GM23338 (cell line): ENCODE data around the gene FMN1. TPM values are rescaled to one million over a fixed set of nuclear protein-coding genes. Genes with fewer than 3 reads are reported as not detected.

Source experiments
- ATAC-seq: fragments of 200-7000 bp; cut with Tn5 transposase; 3 replicates; pipeline ENCODE4 v1.9.1; 2020
- DNase-seq: peaks from one replicate; pipeline ENCODE4 v3.0.0-alpha.2; 2015; ENCODE audit warnings: low spot score
- H2AFZ ChIP-seq: fragments of 200-600 bp; sonication (generic); 2 replicates; pipeline ENCODE4 v1.8.0; 2016; ENCODE audit warnings: antibody characterized with exemption, mild to moderate bottlenecking, moderate library complexity
- H3F3A ChIP-seq: fragments of 200-600 bp; sonication (generic); replicated peaks from 2 replicates; pipeline ENCODE4 v1.8.0; 2017; ENCODE audit warnings: antibody characterized with exemption, mixed run types, low read depth
- H3K27ac ChIP-seq: fragments of 200-600 bp; sonication (generic); 2 replicates; pipeline ENCODE4 v1.6.1; 2016; ENCODE audit warnings: low read depth
- H3K27me3 ChIP-seq: fragments of 200-600 bp; sonication (generic); 2 replicates; pipeline ENCODE4 v1.8.0; 2016; ENCODE audit warnings: mild to moderate bottlenecking, mixed run types, moderate library complexity; ENCODE audit not compliant: insufficient read depth
- H3K36me3 ChIP-seq: fragments of 200-600 bp; sonication (generic); 2 replicates; pipeline ENCODE4 v1.8.0; 2016; ENCODE audit warnings: mild to moderate bottlenecking; ENCODE audit not compliant: insufficient read depth
- H3K4me1 ChIP-seq: fragments of 200-600 bp; sonication (generic); 2 replicates; pipeline ENCODE4 v1.8.0; 2016; ENCODE audit warnings: mild to moderate bottlenecking, moderate library complexity; ENCODE audit not compliant: insufficient read depth
- H3K4me2 ChIP-seq: fragments of 200-600 bp; sonication (generic); 2 replicates; pipeline ENCODE4 v1.7.1; 2017; ENCODE audit warnings: mixed run types
- H3K4me3 ChIP-seq: fragments of 200-600 bp; sonication (generic); 2 replicates; pipeline ENCODE4 v1.6.1; 2016; ENCODE audit warnings: mixed run types
- H3K79me2 ChIP-seq: fragments of 200-600 bp; sonication (generic); replicated peaks from 2 replicates; pipeline ENCODE4 v1.8.0; 2017; ENCODE audit warnings: mild to moderate bottlenecking; ENCODE audit not compliant: insufficient read depth
- H3K9me2 ChIP-seq: fragments of 200-600 bp; sonication (generic); 2 replicates; pipeline ENCODE4 v1.8.0; 2017; ENCODE audit not compliant: insufficient read depth
- H4K20me1 ChIP-seq: fragments of 200-600 bp; sonication (generic); replicated peaks from 2 replicates; pipeline ENCODE4 v1.8.0; 2017; ENCODE audit warnings: mild to moderate bottlenecking; ENCODE audit not compliant: insufficient read depth
- H3K27ac Mint-ChIP-seq: 2 replicates; pipeline ENCODE4 v1.8.0; 2020; ENCODE audit warnings: inconsistent platforms, mild to moderate bottlenecking, moderate library complexity, mixed read lengths
- H3K27me3 Mint-ChIP-seq: 3 replicates; pipeline ENCODE4 v1.8.0; 2022; ENCODE audit warnings: low read depth, mild to moderate bottlenecking, moderate library complexity, mixed read lengths, inconsistent platforms; ENCODE audit not compliant: insufficient read depth, poor library complexity
- H3K36me3 Mint-ChIP-seq: 3 replicates; pipeline ENCODE4 v1.8.0; 2021; ENCODE audit warnings: low read depth, mild to moderate bottlenecking, inconsistent platforms, moderate library complexity, mixed read lengths
- H3K4me1 Mint-ChIP-seq: 3 replicates; pipeline ENCODE4 v1.8.0; 2020; ENCODE audit warnings: mild to moderate bottlenecking, inconsistent platforms, mixed read lengths
- H3K4me3 Mint-ChIP-seq: 3 replicates; pipeline ENCODE4 v1.8.0; 2021; ENCODE audit warnings: moderate library complexity, mild to moderate bottlenecking, inconsistent platforms, mixed read lengths
- H3K9me3 Mint-ChIP-seq: 3 replicates; pipeline ENCODE4 v1.8.0; 2020; ENCODE audit warnings: moderate library complexity, mild to moderate bottlenecking, inconsistent platforms, mixed read lengths
- CREB1 ChIP-seq: fragments of 250-450 bp; sonication (Bioruptor Pico); IDR thresholded peaks from 2 replicates; pipeline ENCODE4 v1.5.0; 2020; ENCODE audit warnings: low read depth, mild to moderate bottlenecking, moderate library complexity
- CTCF ChIP-seq, 2 experiments: fragments of 200-600 bp in 1 of 2; sonication (generic) in 1 of 2; conservative IDR thresholded peaks; 2 replicates each; pipeline versions ENCODE4 v1.5.1 to v1.6.1; 2016 to 2017; ENCODE audit warnings: antibody characterized with exemption in 2 of 2, low read depth in 2 of 2, mild to moderate bottlenecking in 2 of 2, moderate library complexity in 1 of 2
- ETS1 ChIP-seq: IDR thresholded peaks from 2 replicates; pipeline ENCODE4 v1.6.1; 2016; ENCODE audit warnings: antibody characterized with exemption
- EZH2 ChIP-seq: fragments of 200-600 bp; sonication (generic); IDR thresholded peaks from one replicate; pipeline ENCODE4 v1.8.0; 2017; ENCODE audit warnings: antibody characterized with exemption, mild to moderate bottlenecking, low read depth; ENCODE audit not compliant: unreplicated experiment
- EZH2phosphoT487 ChIP-seq: fragments of 200-600 bp; sonication (generic); IDR thresholded peaks from one replicate; pipeline ENCODE4 v1.8.1; 2018; ENCODE audit warnings: antibody characterized with exemption; ENCODE audit not compliant: unreplicated experiment
- JUNB ChIP-seq: IDR thresholded peaks from one replicate; pipeline ENCODE4 v1.6.1; 2016; ENCODE audit warnings: antibody characterized with exemption; ENCODE audit not compliant: unreplicated experiment
- POLR2AphosphoS5 ChIP-seq: IDR thresholded peaks from 2 replicates; pipeline ENCODE4 v1.6.1; 2016; ENCODE audit warnings: antibody characterized with exemption, low read depth
- STAT1 ChIP-seq: IDR thresholded peaks from one replicate; pipeline ENCODE4 v1.6.1; 2016; ENCODE audit warnings: antibody characterized with exemption; ENCODE audit not compliant: unreplicated experiment
- ZNF331 ChIP-seq: fragments of 250-450 bp; sonication (Bioruptor Pico); IDR thresholded peaks from 2 replicates; pipeline ENCODE4 v1.5.0; 2020; ENCODE audit warnings: low read depth, mild to moderate bottlenecking, moderate library complexity
- ZNF462 ChIP-seq: fragments of 250-450 bp; sonication (Bioruptor Pico); IDR thresholded peaks from 2 replicates; pipeline ENCODE4 v1.5.0; 2020; ENCODE audit warnings: mild to moderate bottlenecking, moderate library complexity
- polyA plus RNA-seq: library from polyadenylated mRNA; unstranded; fragments of >200 nt; fragmentation: Nextera tagmentation; extraction: Ambion mirVana; gene quantifications from 2 replicates; pipeline ENCODE4 v1.2.1, GENCODE V29; 2016
- total RNA-seq: library from RNA; depleted of rRNA; stranded (reverse); fragments of >200 nt; shearing (Covaris generic); gene quantifications from 2 replicates; pipeline ENCODE4 v1.2.3, GENCODE V29; 2014

The FMN1 gene
- total and polyA plus RNA-seq, 2 experiments from 2014 or later = 1.2 to 1.6 TPM

GRCh38 chr15:33096134-33096533, 98.4 kb downstream of the FMN1 start:
- TF ChIP-seq POLR2AphosphoS5 (no peak), ZNF331 (CRISPR knock-in tag) (no peak)
- H4K20me1 ChIP-seq = no peaks in the 10 kb centered on the region
- Mint-ChIP-seq H3K27me3 (peaks cover 1% of the 10 kb centered on the region), H3K9me3 (no peaks in the 10 kb centered on the region), H3K4me3 (no peak overlapping the region), H3K36me3 (no peaks in the 10 kb centered on the region), H3K27ac (no peak overlapping the region), H3K4me1 (no peaks in the 10 kb centered on the region)
- no peak for ATAC-seq
- no peaks in the 10 kb centered on the region for H3K79me2 ChIP-seq
- H3K36me3 ChIP-seq = no peaks in the 10 kb centered on the region
- H3F3A ChIP-seq = no peaks in the 10 kb centered on the region
- no peak overlapping the region for H2AFZ ChIP-seq
- H3K27ac ChIP-seq = no peak overlapping the region
- H3K4me2 ChIP-seq = no peak overlapping the region
- H3K4me1 ChIP-seq = no peaks in the 10 kb centered on the region
- no peaks in the 10 kb centered on the region for H3K9me2 ChIP-seq
- H3K27me3 ChIP-seq = no peaks in the 10 kb centered on the region
- no peak overlapping the region for H3K4me3 ChIP-seq
- no peak for DNase-seq

- Histone ChIP-seq H3K4me1 (no peaks in the 10 kb centered on the region), H3K9me2 (no peaks in the 10 kb centered on the region), H3K4me2 (no peak overlapping the region), H3K4me3 (no peak overlapping the region), H2AFZ (no peak overlapping the region), H4K20me1 (no peaks in the 10 kb centered on the region), H3K27ac (no peak overlapping the region), H3K79me2 (no peaks in the 10 kb centered on the region), H3F3A (no peaks in the 10 kb centered on the region), H3K27me3 (no peaks in the 10 kb centered on the region), H3K36me3 (no peaks in the 10 kb centered on the region)
- Mint-ChIP-seq H3K9me3 (no peaks in the 10 kb centered on the region), H3K27me3 (peaks cover 3% of the 10 kb centered on the region), H3K4me3 (no peak overlapping the region), H3K36me3 (no peaks in the 10 kb centered on the region), H3K4me1 (no peaks in the 10 kb centered on the region), H3K27ac (no peak overlapping the region)
- ATAC-seq (no peak), DNase-seq (no peak)
- TF ChIP-seq ZNF462 (no peak), CREB1 (no peak), EZH2phosphoT487 (no peak), STAT1 (no peak), ZNF331 (CRISPR knock-in tag) (no peak), JUNB (no peak), ETS1 (no peak), EZH2 (no peak), CTCF (conservative IDR thresholded peaks at IDR 0.05; ENCODE audit: low read depth in 2 of 2) (no peak)
Measured at GRCh38 chr15:33095641-33096040, 98.9 kb downstream of the FMN1 start.
